ENCODE measurements around the gene SMYD3. TPM values are rescaled to one million over a fixed set of nuclear protein-coding genes. Genes with fewer than 3 reads are reported as not detected.

The SMYD3 gene
- total and polyA plus RNA-seq, 2 of the 4 experiments (the other 2 are of a cell fraction), result 26.5 to 37.6 TPM

- no peak for TF ChIP-seq ELK1 (IDR thresholded peaks at IDR 0.05; ENCODE audit: borderline replicate concordance, low read depth, low read length)
Measured at GRCh38 chr1:245710961-245711903, 795.8 kb downstream of the SMYD3 start (continued).

DNA sequence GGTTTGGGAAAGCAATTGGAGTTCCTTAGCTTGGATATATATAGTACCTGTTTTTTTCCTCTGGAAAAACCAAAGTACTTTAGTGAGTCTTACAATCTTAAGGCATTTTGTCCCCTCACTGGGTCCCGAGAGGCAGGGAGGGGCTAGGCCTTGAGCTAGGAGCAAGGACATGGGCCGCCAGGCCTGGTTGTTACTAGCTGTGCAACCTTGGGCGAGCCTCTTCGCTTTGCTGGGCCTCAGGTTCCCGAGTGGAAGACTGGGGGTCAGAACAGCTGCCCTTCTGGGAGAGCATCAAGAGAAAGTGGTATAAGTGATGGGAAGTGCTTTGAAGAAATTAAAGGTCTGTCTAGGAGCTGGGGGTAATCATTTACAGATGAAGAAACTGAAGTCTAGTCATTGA lies 799.1 kb downstream of the SMYD3 start:
- no peak for ATAC-seq (ENCODE audit: low read depth)
- H3K27ac ChIP-seq (ENCODE audit: insufficient read depth, low read length), result no peak overlapping the region
- TF ChIP-seq CTCF (conservative IDR thresholded peaks at IDR 0.05; ENCODE audit: low read depth, low read length) (no peak), SMC3 (IDR thresholded peaks at IDR 0.05; ENCODE audit: low read depth, low read length) (no peak), MAZ (IDR thresholded peaks at IDR 0.05; ENCODE audit: borderline replicate concordance, low read depth, low read length) (no peak), RCOR1 (IDR thresholded peaks at IDR 0.05; ENCODE audit: insufficient replicate concordance, low read length) (no peak), RFX5 (IDR thresholded peaks at IDR 0.05; ENCODE audit: low read depth, low read length) (no peak), ELK1 (IDR thresholded peaks at IDR 0.05; ENCODE audit: borderline replicate concordance, low read depth, low read length) (no peak), POLR2A (IDR thresholded peaks at IDR 0.05; ENCODE audit: low read depth, low read length) (no peak), MAFK (IDR thresholded peaks at IDR 0.05; ENCODE audit: low read depth, low read length) (no peak), CEBPB (IDR thresholded peaks at IDR 0.05; ENCODE audit: low read depth, low read length) (no peak), NFE2L2 (IDR thresholded peaks at IDR 0.05; ENCODE audit: low read depth, low read length) (no peak), MXI1 (IDR thresholded peaks at IDR 0.05; ENCODE audit: borderline replicate concordance, low read depth, low read length) (no peak)

More for the DNA sequence above, 799.1 kb downstream of the SMYD3 start:
- dilution Hi-C loops (cut with HindIII; ENCODE audit: low sequenced_read_pairs, unreplicated experiment) (no loop called here), in situ Hi-C loops (cut with MboI; ENCODE audit: low sequenced_read_pairs) (no loop called here), intact Hi-C loops (cut with micrococcal nuclease) (no loop called here)
- no peak overlapping the region for H3K4me3 ChIP-seq (ENCODE audit: insufficient read depth, low read depth, low read length)
- no peak for DNase-seq
- H3K36me3 ChIP-seq (ENCODE audit: control insufficient read depth, insufficient read depth, low read length), result peaks cover 4% of the 10 kb centered on the region; the same call in 1 of the 2 replicates
- no peak overlapping the region for H4K8ac ChIP-seq (ENCODE audit: low read depth in 2 of 2, low read length in 2 of 2)
- H3K56ac ChIP-seq (ENCODE audit: extremely low read depth, insufficient read depth, low read length), result no peak overlapping the region
- no peak overlapping the region for H2BK20ac ChIP-seq (ENCODE audit: low read depth, low read length)
- H4K91ac ChIP-seq (ENCODE audit: insufficient read depth, low read depth, low read length), result no peak overlapping the region
- H3K23ac ChIP-seq (ENCODE audit: low read depth, low read length), result no peak overlapping the region
- no peak overlapping the region for H2AFZ ChIP-seq (replicated peaks; ENCODE audit: low read length, poor library complexity)
- no peaks in the 10 kb centered on the region; the same call in 1 of the 2 replicates for H3K9me1 ChIP-seq (ENCODE audit: insufficient read depth, low read length)
- ChIA-PET CTCF (interaction anchor here (0.5 kb wide), 1 partner anchor 79 kb away, joined by 5 read pairs; no protein-coding TSS in a partner anchor), POLR2A (ENCODE audit: unreplicated experiment) (no interaction called here)
- WGBS, 2 experiments (ENCODE audit: extremely low coverage in 2 of 2, insufficient read length in 1 of 2), result 86% methylated on average over 4 of the region's 5 CpGs; no CpG with 5 or more reads in 1 of the 2 experiments
- no TSS peak for BruUV-seq (replicated peaks)
- no peak overlapping the region for H3K4ac ChIP-seq (ENCODE audit: low read depth, low read length)
- no peak overlapping the region for H2BK120ac ChIP-seq (ENCODE audit: low read depth, low read length)
- no peak overlapping the region for H2AK5ac ChIP-seq (ENCODE audit: low read depth, low read length)
- H2BK5ac ChIP-seq (ENCODE audit: low read depth, low read length, poor library complexity, severe bottlenecking), result no peak overlapping the region
- peaks cover 5% of the 10 kb centered on the region for H3K4me1 ChIP-seq (ENCODE audit: control insufficient read depth, insufficient read depth, low read length)
- no peak overlapping the region for H4K5ac ChIP-seq (ENCODE audit: low read depth, low read length)
- no peaks in the 10 kb centered on the region for H3K79me1 ChIP-seq (ENCODE audit: low read depth in 1 of 2, low read length in 2 of 2)
- no peak overlapping the region for H2BK15ac ChIP-seq (ENCODE audit: low read depth, low read length)
- no peaks in the 10 kb centered on the region for H4K20me1 ChIP-seq (ENCODE audit: insufficient read depth, low read length)
- H3K14ac ChIP-seq (replicated peaks; ENCODE audit: low read depth, low read length), result no peak overlapping the region
- H3K4me2 ChIP-seq (ENCODE audit: low read depth, low read length), result no peak overlapping the region
- H3K9me3 ChIP-seq (ENCODE audit: control insufficient read depth, insufficient read depth, low read length), result no peaks in the 10 kb centered on the region
- H3K18ac ChIP-seq (ENCODE audit: low read depth, low read length), result no peak overlapping the region
- H3K9ac ChIP-seq (ENCODE audit: low read depth, low read length), result no peak overlapping the region
- H2AK9ac ChIP-seq (replicated peaks; ENCODE audit: low read depth, low read length, poor library complexity), result no peak overlapping the region
- H3K27me3 ChIP-seq (ENCODE audit: control insufficient read depth, insufficient read depth, low read length), result no peaks in the 10 kb centered on the region; the same call in 1 of the 2 replicates
